ENCODE results near the gene NNMT.

Gene NNMT

GRCh38 chr11:114253771-114254170 lies 42.4 kb upstream of the NNMT start:
- Histone ChIP-seq H3F3A (ENCODE audit: insufficient read depth, low read length) (no peaks in the 10 kb centered on the region), H4K20me1 (ENCODE audit: insufficient read depth, low read length) (no peaks in the 10 kb centered on the region), H3K9ac (ENCODE audit: low read length) (no peak overlapping the region), H2AFZ (ENCODE audit: low read length) (no peak overlapping the region), H3K4me1 (ENCODE audit: insufficient read depth, low read length, severe bottlenecking) (peaks cover 6% of the 10 kb centered on the region), H3K4me2 (ENCODE audit: low read length) (no peak overlapping the region), H3K27me3 (ENCODE audit: insufficient read depth, low read length) (no peaks in the 10 kb centered on the region), H3K9me3 (ENCODE audit: low read length) (no peaks in the 10 kb centered on the region), H3K36me3 (ENCODE audit: insufficient read depth, low read length) (no peaks in the 10 kb centered on the region), H3K9me2 (ENCODE audit: low read depth, low read length) (no peaks in the 10 kb centered on the region), H3K27ac (ENCODE audit: low read depth, low read length, poor library complexity, severe bottlenecking) (no peak overlapping the region), H3K79me2 (ENCODE audit: insufficient read depth, low read length) (no peaks in the 10 kb centered on the region), H3K4me3 (ENCODE audit: low read depth, low read length, poor library complexity, severe bottlenecking) (no peak overlapping the region)
- TF ChIP-seq, protein P1, sequence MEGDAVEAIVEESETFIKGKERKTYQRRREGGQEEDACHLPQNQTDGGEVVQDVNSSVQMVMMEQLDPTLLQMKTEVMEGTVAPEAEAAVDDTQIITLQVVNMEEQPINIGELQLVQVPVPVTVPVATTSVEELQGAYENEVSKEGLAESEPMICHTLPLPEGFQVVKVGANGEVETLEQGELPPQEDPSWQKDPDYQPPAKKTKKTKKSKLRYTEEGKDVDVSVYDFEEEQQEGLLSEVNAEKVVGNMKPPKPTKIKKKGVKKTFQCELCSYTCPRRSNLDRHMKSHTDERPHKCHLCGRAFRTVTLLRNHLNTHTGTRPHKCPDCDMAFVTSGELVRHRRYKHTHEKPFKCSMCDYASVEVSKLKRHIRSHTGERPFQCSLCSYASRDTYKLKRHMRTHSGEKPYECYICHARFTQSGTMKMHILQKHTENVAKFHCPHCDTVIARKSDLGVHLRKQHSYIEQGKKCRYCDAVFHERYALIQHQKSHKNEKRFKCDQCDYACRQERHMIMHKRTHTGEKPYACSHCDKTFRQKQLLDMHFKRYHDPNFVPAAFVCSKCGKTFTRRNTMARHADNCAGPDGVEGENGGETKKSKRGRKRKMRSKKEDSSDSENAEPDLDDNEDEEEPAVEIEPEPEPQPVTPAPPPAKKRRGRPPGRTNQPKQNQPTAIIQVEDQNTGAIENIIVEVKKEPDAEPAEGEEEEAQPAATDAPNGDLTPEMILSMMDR (IDR thresholded peaks at IDR 0.05; ENCODE audit: low read length), result no peak
- no peak for TF ChIP-seq EZH2 (IDR thresholded peaks at IDR 0.05; ENCODE audit: borderline replicate concordance, low read length)

GRCh38 chr11:114254571-114255146 lies 41.5 kb upstream of the NNMT start:
- H3K9ac ChIP-seq (ENCODE audit: low read length), result no peak overlapping the region
- H3K27ac ChIP-seq (ENCODE audit: low read depth, low read length, poor library complexity, severe bottlenecking), result no peak overlapping the region
- no peak overlapping the region for H3K4me2 ChIP-seq (ENCODE audit: low read length)
- no peak overlapping the region for H3K4me3 ChIP-seq (ENCODE audit: low read depth, low read length, poor library complexity, severe bottlenecking)
- no peaks in the 10 kb centered on the region for H3K9me3 ChIP-seq (ENCODE audit: low read length)
- no peaks in the 10 kb centered on the region for H3F3A ChIP-seq (ENCODE audit: insufficient read depth, low read length)
- H3K4me1 ChIP-seq (ENCODE audit: insufficient read depth, low read length, severe bottlenecking), result peaks cover 10% of the 10 kb centered on the region
- no peaks in the 10 kb centered on the region for H3K9me2 ChIP-seq (ENCODE audit: low read depth, low read length)
- H3K79me2 ChIP-seq (ENCODE audit: insufficient read depth, low read length), result no peaks in the 10 kb centered on the region
- no peaks in the 10 kb centered on the region for H3K27me3 ChIP-seq (ENCODE audit: insufficient read depth, low read length)
- H4K20me1 ChIP-seq (ENCODE audit: insufficient read depth, low read length), result no peaks in the 10 kb centered on the region
- TF ChIP-seq, protein P1 (IDR thresholded peaks at IDR 0.05; ENCODE audit: low read length), result no peak
- no peak for TF ChIP-seq EZH2 (IDR thresholded peaks at IDR 0.05; ENCODE audit: borderline replicate concordance, low read length)
- H2AFZ ChIP-seq (ENCODE audit: low read length), result no peak overlapping the region
- H3K36me3 ChIP-seq (ENCODE audit: insufficient read depth, low read length), result no peaks in the 10 kb centered on the region

DNA sequence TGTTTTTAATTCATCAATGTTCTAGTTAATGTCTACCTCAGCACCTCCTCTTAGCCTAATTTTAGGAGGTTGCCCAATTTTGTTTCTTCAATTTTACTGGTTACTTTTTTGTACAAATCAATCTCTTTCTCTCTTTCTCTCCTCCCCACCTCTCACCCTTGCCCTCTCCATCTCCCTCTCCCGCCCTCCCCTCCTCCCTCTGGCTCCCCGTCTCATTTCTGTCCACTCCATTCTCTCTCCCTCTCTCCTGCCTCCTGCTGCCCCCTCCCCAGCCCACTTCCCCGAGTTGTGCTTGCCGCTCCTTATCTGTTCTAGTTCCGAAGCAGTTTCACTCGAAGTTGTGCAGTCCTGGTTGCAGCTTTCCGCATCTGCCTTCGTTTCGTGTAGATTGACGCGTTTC lies 40.9 kb upstream of the NNMT start:
- Histone ChIP-seq H3K4me1 (ENCODE audit: insufficient read depth, low read length, severe bottlenecking) (peaks cover 10% of the 10 kb centered on the region), H3K4me2 (ENCODE audit: low read length) (no peak overlapping the region), H3K27me3 (ENCODE audit: insufficient read depth, low read length) (no peaks in the 10 kb centered on the region), H3K9me3 (ENCODE audit: low read length) (no peaks in the 10 kb centered on the region), H3K27ac (ENCODE audit: low read depth, low read length, poor library complexity, severe bottlenecking) (no peak overlapping the region), H3K9ac (ENCODE audit: low read length) (no peak overlapping the region), H3F3A (ENCODE audit: insufficient read depth, low read length) (no peaks in the 10 kb centered on the region), H2AFZ (ENCODE audit: low read length) (no peak overlapping the region), H3K79me2 (ENCODE audit: insufficient read depth, low read length) (no peaks in the 10 kb centered on the region), H3K4me3 (ENCODE audit: low read depth, low read length, poor library complexity, severe bottlenecking) (no peak overlapping the region), H3K9me2 (ENCODE audit: low read depth, low read length) (no peaks in the 10 kb centered on the region), H3K36me3 (ENCODE audit: insufficient read depth, low read length) (no peaks in the 10 kb centered on the region), H4K20me1 (ENCODE audit: insufficient read depth, low read length) (no peaks in the 10 kb centered on the region)
- TF ChIP-seq, protein P1 (IDR thresholded peaks at IDR 0.05; ENCODE audit: low read length), result no peak
- TF ChIP-seq EZH2 (IDR thresholded peaks at IDR 0.05; ENCODE audit: borderline replicate concordance, low read length), result no peak
